Left renal pelvis (tissue), 4 donors: ENCODE data around the gene ABTB2. TPM values are rescaled to one million over a fixed set of nuclear protein-coding genes. Genes with fewer than 3 reads are reported as not detected.

ENCODE experiments used
- DNase-seq, 4 donors: peaks; one replicate each; pipeline ENCODE4 v3.0.0-alpha.2; 2013; ENCODE audit warnings: low read depth in 4 of 4, low spot score in 3 of 4
- polyA plus RNA-seq, 4 donors: library from polyadenylated mRNA; unstranded; fragments of 120-200 nt; gene quantifications; one replicate each; pipeline ENCODE4 v1.2.1, GENCODE V29; 2013; ENCODE audit not compliant: insufficient read length in 4 of 4

ABTB2 gene
- polyA plus RNA-seq, 4 donors, result 4.4 to 13.9 (median 7.6) TPM

DNA sequence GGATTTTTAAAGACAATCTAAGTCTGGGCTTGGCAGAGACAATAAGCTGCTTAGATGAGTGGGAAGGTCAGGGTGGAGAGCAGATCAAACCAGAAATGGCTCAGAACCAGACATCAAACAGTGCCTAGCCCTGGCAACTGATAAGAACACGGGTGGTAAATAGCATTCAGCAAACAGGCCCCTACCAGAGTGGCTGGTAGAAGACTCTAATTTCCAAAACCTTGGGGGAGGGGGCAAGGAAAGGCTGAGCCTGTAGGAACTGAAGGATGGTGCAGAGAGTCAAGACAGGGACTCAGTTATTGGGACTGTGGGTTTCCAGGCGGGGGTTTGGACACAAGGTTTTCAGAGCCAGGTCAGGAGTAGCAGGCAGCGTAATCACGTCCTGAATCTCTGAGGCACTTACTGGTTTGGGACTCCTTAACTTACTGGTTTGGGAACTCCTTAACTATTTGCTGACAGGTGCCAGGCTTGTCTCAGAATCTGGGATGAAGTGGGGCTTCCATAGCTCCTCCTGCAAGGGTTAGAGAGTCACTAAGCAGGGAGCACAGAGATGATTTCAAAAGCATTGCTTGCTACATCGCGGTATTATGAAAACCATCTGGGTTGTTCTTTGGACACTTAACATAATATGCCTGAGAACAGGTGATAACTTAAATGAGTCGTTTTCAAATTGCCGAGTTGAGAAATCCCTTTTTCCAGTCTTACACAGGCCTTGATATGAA, 5.7 kb upstream of the ABTB2 start:
- no peak for DNase-seq

DNA sequence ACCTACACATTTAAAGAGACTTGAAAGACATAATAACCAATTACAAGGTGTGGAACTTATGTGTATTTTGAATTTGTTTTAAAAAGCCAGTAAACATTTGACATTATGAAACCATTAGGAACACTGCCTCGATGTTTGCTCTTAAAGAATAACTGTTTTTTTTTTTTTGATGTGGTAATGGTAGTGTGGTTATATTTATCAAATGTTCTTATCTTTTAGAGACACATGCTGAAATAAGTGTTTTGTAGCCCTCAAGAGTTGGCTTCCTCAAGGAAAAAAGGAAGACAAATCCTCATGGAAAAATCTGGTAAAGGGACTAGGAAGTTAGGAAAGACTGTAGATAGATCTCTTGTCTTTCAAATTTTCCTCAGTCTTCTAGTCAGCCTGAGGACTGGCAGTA, 2.2 kb upstream of the ABTB2 start:
- DNase-seq, result no peak

DNA sequence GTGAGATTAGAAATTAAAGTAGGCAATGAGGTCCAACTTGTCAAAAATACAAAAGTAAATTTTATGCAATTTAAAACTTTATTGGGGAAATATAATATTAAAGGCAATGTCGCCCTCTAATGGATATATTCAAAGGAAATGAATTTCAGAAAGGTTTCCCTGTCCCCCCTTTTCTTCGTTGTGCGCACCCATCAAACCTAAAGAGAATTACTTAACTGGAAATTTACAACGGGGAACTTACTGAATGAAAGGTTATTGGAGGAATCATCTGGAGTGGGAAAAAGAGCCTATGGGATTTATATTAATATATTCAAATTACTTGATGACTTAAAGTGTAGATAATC, 1.7 kb upstream of the ABTB2 start:
- no peak for DNase-seq

DNA sequence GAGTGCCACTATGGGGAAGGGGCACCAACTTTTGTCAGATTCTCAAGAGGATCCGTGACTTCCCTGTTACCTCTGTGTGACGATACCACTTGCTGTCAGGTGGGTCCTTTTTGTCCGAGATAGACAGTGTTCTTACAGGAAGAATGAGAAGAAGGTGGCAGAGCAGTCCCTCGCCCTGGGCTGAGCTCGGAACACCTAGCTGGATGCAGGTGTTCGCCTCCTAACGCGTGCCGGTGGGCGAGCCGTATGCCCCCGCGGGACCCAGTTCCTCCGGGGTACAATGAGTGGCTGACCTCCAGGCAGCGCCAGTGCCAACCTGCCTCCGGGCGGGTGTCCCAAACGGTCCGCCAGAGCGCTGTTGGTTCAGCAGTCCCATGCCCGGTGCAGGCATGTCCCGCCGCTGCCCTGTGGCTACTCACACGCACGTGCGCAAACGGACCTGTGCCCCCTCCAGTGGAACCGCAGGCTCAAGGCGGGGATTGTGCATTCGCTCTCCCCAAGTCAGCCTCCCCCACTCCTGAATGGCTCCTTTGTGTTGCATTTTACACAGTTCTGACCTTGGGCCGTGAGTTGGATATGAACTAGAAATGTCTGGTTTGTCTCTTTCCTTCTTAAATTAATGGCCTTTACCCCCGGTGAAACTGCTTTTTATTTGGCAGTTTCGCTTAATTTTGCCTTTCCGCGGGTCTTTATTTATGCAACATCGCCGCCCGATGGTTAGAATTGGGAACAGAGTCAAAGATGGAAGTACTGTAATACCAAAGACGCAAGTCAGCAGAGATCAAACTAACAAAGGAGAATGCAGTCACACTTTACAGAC, 1.1 kb upstream of the ABTB2 start:
- peak in 1 of 4 donors; percentile 61 for DNase-seq

DNA sequence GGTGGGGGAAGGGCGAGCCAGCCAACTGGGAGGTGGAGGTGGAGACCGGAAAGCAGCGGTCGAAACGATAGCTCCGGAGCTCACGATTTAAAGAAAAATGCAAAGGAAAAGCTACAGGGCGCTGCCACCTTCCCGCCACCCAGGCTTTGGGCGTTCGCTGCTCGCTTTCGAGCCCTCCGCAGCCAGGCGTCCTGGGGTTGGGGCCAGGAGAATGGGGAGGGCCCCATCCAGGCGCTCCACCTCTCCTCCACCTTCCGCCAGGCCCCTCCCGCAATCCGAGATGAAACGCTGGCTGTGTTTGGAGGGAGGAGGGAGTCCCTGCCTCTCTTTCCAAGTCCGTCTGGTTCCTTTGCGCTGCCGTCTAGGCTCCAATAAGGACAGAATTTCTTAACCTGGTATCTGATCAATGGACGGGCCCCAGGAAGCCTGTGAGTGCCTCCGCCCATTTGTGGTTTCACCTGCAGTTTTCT, 483 bp upstream of the ABTB2 start:
- DNase-seq, result peak in 1 of 4 donors; percentile 36

DNA sequence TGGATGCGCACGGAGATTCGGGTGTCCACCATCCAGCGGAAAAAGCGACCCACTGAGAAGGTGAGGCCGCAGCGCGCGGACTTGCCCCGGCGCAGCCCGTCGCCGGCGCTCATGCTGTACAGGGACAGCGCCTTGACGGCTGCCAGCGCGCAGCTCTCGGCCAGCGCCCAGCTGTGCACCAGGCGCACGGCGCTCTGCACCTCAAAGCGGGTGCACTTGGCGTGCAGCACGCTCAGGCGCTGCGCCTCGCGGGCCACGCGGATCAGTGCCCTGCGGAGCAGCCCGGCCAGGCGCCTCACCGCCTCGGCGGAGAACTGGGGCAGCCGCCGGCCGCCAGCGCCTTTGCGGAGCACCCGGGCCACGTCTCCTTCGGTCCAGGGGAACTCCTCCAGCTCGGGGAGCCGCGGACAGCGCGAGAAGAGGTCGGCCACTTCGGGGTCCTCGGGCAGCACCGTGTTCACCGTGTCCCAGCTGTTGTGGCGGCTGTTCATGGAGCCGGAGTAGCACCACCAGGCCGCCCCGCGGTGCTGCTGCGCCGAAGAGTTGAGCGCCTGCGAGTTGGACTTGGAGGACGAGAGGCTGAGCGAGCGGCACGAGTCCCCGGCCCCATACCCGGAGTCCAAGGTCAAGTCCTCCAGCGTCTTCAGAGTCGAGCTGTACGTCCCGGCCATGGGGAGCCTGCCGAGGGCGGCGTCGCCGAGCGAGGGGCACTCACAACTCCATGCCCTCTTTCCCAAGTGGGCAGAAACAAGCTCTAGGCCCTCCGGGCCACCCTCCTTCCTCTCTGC, 703 bp downstream of the ABTB2 start:
- DNase-seq, result peak in 1 of 4 donors; percentile 36

DNA sequence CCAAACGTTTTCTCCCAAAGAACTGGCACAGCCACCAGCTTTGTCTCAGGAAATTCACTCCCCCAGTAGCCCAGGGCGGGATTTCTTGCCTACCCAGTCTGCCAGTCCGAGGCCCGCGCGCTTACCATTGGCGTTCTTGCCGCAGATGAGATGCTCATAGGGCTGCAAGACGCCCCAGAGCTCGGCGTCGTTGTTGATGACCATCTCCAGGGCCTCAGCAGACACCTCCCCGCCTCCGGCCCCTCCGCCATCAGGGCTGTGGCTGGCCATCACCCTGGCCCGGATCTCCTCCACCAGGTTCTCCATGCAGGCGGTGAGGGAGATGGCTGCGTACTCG, 1.3 kb downstream of the ABTB2 start:
- no peak for DNase-seq

DNA sequence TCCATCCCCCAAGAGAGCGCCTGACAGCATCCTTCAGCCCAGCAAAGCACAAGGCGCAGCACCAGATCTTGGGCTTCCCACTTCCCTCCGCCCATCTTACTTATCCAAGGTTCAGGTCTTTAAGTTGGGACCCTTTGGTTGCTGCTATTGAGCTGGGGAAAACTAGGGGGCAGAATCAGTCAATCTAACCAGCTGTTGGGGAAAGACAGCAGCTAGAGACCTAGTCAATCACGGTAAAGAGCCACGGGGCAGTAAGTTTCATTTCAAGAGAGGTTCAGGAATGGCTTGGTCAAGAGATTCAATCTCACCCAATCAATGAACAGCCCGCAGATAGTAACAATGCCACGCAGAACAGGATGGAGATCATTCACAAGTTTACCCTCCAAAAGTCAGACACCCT, 1.7 kb downstream of the ABTB2 start:
- no peak for DNase-seq

DNA sequence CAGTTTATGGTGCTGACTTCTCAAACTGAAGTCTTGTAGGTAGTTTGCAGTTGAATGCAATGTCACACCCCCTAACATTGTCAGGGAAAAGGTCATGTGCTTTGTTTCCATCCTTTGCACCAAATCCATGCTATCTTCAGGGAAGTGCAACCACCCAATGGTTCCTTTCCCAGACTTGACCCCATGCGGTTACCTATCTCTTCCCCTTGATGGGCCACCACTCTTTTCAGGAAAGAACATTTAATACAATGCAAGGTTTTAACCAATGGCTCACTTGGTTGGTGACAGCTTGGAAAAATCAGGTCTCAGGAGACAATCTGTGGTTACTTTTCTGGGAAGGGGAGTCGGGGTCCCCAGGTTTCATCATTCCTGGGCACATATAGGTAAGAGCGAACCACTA, 2.1 kb downstream of the ABTB2 start:
- DNase-seq, result no peak

DNA sequence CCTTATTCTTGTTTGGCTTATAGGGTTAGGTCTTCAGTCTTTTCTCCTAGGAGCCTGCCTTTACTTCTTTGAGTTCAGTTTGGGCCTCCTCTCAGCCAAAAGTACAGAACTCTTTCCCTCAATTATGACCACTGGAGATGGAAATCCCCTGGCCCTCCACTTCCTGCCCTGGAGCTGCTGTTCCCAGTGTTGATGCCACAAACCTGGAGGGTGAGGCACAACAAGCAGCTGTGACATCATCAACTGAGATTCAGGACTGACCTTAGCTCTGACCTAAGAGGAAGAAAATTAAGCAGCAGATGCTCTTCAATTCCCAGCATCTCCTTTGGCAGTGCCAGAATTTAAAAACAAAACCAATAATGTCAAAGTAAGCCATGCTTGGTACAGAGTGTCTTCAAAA, 3.0 kb downstream of the ABTB2 start:
- DNase-seq, result no peak

DNA sequence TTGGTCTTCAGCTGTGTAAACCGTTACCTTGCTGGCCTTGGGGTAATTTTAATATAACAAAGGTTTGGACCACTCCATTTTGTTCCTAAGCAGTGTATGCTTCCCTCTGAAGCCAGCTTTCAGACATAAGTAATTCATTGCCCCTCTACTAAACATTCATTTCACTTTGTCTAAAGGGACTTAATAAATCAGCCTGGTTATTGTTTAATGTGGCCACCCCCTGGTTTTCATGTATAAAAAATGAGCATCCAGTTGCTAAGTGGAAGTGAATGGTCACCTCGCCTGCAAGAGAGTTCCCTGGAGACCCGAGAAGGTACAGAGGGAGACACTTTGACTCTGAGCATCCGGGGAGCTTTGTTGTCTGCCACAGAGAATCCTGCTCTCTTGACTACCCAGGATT, 3.9 kb downstream of the ABTB2 start:
- no peak for DNase-seq

DNA sequence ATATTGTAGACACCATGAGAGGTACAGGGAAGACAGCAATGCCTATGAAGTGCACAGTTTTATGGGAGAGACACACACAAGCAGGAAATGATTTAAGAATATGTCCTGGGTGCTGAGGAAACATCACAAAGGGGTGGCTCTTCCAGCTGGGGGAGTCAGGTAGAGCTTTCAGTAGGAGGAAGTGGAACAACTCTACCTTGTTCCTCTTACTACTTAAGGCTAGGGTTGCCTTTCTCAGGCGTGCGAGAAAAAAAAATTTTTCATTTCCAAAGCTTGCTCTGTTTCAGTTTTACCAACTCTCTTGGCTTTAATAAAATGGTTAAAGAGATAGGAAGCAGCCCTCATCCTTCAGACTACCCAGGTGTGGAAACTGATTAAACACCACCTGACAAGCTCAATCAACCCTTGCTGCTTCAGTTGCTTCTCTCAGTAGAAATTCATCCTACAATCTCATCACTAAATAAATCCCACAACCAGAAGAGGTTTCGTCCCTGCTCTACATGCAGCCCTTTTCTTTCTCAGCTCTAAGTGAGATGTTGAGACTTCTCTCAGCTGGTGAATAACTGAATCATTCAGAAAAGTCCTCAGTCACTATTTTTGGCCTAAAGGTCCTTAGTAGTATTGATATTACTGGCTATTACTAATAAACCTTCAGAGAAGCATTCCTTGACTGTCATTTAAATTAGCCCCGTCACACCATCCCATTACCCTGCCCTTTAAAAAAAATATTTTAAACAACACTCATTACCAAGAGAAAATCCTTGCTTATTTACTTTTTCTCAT, 5.9 kb downstream of the ABTB2 start:
- DNase-seq, result no peak

DNA sequence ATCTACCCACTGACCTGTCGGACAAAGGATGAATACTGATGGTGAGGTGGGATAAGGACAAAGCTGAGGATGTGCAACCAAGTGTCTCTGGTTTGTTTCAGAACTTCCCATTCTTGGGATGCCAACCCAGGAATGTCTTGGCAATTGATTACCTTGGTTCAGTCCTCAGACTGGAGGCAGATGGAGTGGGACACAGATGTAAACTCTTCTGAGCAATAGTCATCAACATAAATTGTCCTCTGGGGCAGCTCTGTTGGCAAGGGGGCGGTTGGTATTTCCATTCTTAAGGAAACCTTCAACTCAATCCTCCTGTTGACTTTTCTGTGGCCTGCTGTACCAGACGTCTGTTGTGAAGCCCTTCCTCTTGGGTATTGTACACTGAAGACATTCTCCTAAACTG, 6.8 kb downstream of the ABTB2 start:
- DNase-seq, result no peak

DNA sequence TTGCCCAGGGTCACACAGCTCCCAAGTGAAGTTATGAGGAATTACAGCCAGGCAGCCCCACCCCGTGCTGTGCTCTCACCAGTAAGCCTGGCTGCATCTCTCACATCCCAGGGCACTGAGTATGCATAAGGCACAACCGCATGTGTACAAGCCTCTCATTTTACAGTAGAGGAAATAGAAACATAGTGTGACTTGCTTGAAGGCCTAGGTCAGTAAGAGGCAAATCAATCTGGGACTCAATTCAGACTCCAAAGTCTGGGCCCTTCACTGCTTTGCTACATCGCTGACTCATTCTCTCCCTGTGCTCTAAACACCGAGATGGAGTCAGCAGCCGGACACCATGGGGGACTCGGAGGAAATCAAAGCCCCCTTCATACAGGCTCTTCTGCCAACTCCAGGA, 7.9 kb downstream of the ABTB2 start:
- no peak for DNase-seq

DNA sequence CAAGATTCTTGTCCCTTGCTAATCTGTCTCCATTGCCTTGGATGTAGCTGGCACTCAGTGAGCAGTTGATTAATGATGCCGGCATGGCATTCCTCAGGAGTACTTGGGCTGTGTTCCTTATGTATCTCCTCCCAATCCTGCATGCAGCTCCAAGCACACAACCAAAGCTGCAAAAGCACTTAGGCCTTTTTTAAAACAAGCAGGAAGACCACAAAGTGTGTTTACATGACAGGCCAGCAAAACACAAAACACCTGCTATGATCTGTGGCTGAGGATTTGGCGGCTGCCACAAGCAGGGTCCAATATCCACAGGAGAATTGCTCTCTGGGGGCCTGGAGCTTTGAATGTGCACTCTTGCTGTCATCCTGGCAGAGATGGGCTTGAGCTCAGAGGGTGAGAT, 8.9 kb downstream of the ABTB2 start:
- no peak for DNase-seq

DNA sequence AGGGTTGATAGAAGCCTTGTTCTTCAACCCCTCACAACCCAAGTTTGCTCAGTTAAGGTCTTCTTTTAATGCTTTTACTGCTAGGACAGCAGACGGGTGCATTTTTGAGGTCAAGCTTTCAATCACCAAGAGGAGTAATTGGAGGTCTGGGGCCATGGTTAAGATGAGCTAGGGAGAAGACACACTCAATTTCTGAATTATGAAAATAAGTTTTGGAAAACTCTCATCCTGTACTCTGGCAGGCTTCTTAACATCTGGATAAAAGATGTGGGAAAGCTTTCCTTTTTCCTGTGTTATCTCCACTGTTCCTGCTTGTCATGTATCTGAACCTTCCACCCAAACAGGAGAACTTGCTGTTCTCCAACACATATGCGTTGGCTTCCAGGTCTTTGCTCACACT, 9.7 kb downstream of the ABTB2 start:
- DNase-seq, result no peak

DNA sequence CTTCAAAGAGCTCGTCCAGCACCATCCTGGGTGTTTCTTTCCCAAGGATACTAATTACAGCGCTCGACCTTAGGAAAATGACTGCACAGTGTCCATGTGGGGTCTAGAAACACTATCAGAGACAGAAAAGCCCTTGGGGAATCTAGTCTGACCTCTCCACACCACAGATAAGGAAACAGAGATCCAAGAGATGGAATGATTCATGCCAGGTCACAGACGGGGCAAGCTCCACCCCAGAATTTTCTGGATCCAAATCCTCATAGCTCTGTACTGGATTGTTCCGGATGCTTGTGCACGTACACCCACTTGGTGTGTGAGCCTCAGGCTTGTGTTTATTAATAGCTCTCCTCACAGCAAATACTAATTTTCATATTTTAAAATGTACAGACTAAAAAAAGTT, 11.3 kb downstream of the ABTB2 start:
- no peak for DNase-seq

DNA sequence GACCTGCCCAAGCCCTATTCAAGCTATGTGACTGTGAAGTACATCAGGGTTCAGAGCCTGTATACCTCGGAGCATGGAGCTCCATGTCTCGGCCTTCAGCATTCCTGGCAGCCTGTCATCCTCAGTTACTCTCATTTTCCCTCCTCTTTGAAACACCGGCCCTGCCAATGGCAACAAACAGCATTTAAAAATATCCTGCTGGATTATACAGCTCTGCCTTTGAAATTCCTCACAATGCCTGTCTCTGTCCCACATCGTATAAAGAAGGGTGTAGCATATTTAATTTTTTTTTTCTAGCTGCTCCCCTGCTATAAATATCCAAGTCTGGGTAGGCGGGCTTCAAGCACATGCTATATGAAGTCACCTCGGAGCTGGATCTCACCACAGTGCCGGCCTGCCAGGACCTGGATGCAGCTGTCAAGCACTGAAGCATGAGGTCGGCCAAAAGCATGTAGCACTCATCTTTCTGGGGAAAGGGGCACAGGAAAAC, 11.8 kb downstream of the ABTB2 start:
- no peak for DNase-seq

DNA sequence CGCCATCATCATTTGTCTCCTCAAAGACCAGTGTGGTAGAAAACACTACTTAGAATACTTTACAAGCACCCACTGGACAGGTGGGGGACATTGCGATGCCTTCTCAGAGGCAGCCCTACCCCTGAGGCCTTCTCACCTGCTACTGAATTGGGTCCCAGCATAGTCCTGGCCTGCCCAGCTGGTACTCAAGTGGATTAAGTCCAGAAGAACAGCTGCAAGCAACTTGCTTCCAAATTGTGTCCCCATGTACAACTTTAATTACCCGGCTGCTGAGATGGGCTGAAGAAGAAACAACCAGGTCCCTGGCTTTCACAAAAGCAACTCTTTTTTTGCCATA, 12.3 kb downstream of the ABTB2 start:
- no peak for DNase-seq

DNA sequence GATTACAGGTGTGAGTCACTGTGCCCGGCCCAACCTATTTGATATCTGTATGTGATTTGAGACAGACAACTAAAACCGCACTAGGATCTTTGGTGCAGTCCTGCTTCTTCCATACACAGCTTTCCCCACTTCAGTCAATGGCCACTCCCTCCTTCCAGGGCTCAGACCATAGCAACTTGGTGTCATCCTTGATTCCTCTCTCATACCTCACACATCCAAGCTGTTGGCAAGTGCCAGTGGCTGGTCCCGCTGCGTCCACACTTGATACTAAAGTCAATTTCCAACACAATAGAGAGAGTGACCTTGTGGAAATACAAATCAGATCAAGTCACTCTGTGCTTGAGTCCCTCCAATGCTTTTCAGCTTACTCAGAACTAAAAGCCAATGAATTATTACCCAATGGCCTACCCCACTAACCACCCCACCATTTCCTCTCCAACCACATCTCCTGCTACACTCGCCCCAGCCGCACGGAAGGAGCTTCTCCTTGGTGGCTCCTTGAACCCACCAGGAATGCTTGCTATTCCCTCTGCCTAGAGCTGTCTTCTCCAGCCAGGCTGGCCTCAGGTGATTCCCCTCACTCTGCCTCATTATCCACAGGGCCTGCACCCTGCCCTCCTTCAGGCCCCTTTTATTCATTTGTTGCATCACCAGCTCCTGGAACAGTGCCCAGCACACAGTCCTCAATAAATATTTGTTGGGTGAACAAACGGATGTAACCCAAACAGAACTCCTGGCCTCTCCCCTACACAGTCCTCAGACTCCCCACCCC, 12.9 kb downstream of the ABTB2 start:
- no peak for DNase-seq
